GM23248 (cell line): ENCODE results near the gene DNAH9. TPM values are rescaled to one million over a fixed set of nuclear protein-coding genes. Genes with fewer than 3 reads are reported as not detected.
"Not testable (repeated sequence)": the region's sequence is repeated elsewhere in the genome, so short reads cannot be mapped to it uniquely, and the experiment has no call there.

Source experiments
- DNase-seq: peaks from one replicate; pipeline ENCODE4 v3.0.0-alpha.2; 2015
- H2AFZ ChIP-seq: fragments of 200-600 bp; sonication (generic); 2 replicates; pipeline ENCODE4 v1.6.1; 2016; ENCODE audit warnings: antibody characterized with exemption
- H3F3A ChIP-seq: fragments of 200-600 bp; sonication (generic); 2 replicates; pipeline ENCODE4 v1.6.1; 2016; ENCODE audit warnings: mild to moderate bottlenecking, antibody characterized with exemption, mixed run types; ENCODE audit not compliant: insufficient read depth
- H3K27ac ChIP-seq: fragments of 200-600 bp; sonication (generic); 2 replicates; pipeline ENCODE4 v1.5.1; 2016; ENCODE audit warnings: mild to moderate bottlenecking
- H3K27me3 ChIP-seq: fragments of 200-600 bp; sonication (generic); replicated peaks from 2 replicates; pipeline ENCODE4 v1.6.1; 2016; ENCODE audit warnings: mild to moderate bottlenecking; ENCODE audit not compliant: insufficient read depth
- H3K36me3 ChIP-seq: fragments of 200-600 bp; sonication (generic); 2 replicates; pipeline ENCODE4 v1.6.1; 2016; ENCODE audit warnings: low read depth, mild to moderate bottlenecking
- H3K4me1 ChIP-seq: fragments of 200-600 bp; sonication (generic); 2 replicates; pipeline ENCODE4 v1.6.1; 2016; ENCODE audit warnings: mild to moderate bottlenecking; ENCODE audit not compliant: insufficient read depth
- H3K4me2 ChIP-seq: fragments of 200-600 bp; sonication (generic); one replicate; pipeline ENCODE4 v1.6.1; 2016; ENCODE audit warnings: mild to moderate bottlenecking; ENCODE audit not compliant: unreplicated experiment
- H3K4me3 ChIP-seq: fragments of 200-600 bp; sonication (generic); 2 replicates; pipeline ENCODE4 v1.5.1; 2016; ENCODE audit warnings: mild to moderate bottlenecking
- H3K79me2 ChIP-seq: fragments of 200-600 bp; sonication (generic); 2 replicates; pipeline ENCODE4 v1.6.1; 2016; ENCODE audit warnings: mild to moderate bottlenecking; ENCODE audit not compliant: insufficient read depth
- H3K9ac ChIP-seq: fragments of 200-600 bp; sonication (generic); 2 replicates; pipeline ENCODE4 v1.6.1; 2016; ENCODE audit warnings: mild to moderate bottlenecking
- H3K9me2 ChIP-seq: fragments of 200-600 bp; sonication (generic); 2 replicates; pipeline ENCODE4 v1.6.1; 2016; ENCODE audit warnings: mixed run types, mild to moderate bottlenecking, moderate library complexity; ENCODE audit not compliant: insufficient read depth
- H3K9me3 ChIP-seq: fragments of 200-600 bp; sonication (generic); one replicate; pipeline ENCODE4 v1.6.1; 2017; ENCODE audit warnings: low read depth
- H4K20me1 ChIP-seq: fragments of 200-600 bp; sonication (generic); 2 replicates; pipeline ENCODE4 v1.6.0; 2016; ENCODE audit not compliant: insufficient read depth
- EZH2 ChIP-seq: fragments of 200-600 bp; sonication (generic); IDR thresholded peaks from 2 replicates; pipeline ENCODE4 v1.6.1; 2018; ENCODE audit warnings: antibody characterized with exemption, mild to moderate bottlenecking; ENCODE audit not compliant: insufficient read depth, poor library complexity, severe bottlenecking
- EZH2phosphoT487 ChIP-seq: fragments of 200-600 bp; sonication (generic); IDR thresholded peaks from 2 replicates; pipeline ENCODE4 v1.6.1; 2018; ENCODE audit warnings: antibody characterized with exemption, moderate library complexity, mild to moderate bottlenecking, low read depth; ENCODE audit not compliant: insufficient read depth
- WGBS, 2 experiments: methylation state at CpG; one replicate each; pipeline ENCODE4 v1.1.6; 2015 to 2017; ENCODE audit warnings: low lambda C conversion rate in 2 of 2, low coverage in 1 of 2; ENCODE audit errors: missing lambda C conversion rate in 2 of 2; 5-methylcytosine and 5-hydroxymethylcytosine counted together
- in situ Hi-C: fragments of 300-500 bp; cut with MboI; formaldehyde crosslinking; loops from 2 replicates; pipeline ENCODE4 v1.15.0; 2020
- polyA plus RNA-seq: library from polyadenylated mRNA; unstranded; fragments of >200 nt; fragmentation: Nextera tagmentation; extraction: Ambion mirVana; gene quantifications from 2 replicates; pipeline ENCODE4 v1.2.1, GENCODE V29; 2016
- total RNA-seq: library from RNA; depleted of rRNA; stranded (reverse); fragments of >200 nt; shearing (Covaris generic); gene quantifications from 2 replicates; pipeline ENCODE4 v1.2.3, GENCODE V29; 2014

The DNAH9 gene
- total and polyA plus RNA-seq, 2 experiments from 2014 or later: not detected

DNA sequence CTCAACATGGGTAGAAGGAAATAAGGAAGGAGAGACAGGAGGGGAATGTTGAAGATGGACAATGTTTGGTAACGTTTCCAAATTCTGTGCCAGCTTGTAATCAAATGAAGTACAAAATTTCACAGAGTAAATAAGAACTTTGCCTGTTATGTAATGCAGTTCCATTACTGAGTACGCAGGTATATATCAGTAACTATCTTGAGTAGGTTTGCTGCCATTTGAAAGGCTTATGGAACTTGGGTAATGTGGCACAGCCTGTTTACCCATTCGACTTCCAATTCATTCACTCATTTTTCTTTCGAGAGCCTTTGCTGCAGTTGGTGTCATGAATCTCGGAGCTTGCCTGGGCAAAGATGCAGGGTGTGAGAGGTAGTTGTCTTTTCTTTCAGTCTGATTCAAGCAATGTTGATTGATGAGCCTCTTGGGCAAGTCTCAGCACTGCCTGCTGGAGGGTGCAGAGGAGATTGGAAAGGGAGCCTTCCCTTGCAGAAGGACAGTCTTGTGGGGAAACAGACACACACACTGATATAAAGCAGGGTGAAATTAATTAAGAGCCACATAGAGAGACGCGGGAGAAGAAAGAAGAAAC, 345.6 kb downstream of the DNAH9 start:
- H3K4me3 ChIP-seq: no peak overlapping the region
- H3K79me2 ChIP-seq: no peaks in the 10 kb centered on the region
- no peak for TF ChIP-seq EZH2phosphoT487
- no peak for TF ChIP-seq EZH2
- H3K9ac ChIP-seq: no peak overlapping the region
- no peak for DNase-seq
- no peaks in the 10 kb centered on the region for H3K9me2 ChIP-seq
- in situ Hi-C loops: no loop called here
- no peak overlapping the region for H3K27ac ChIP-seq
- no peaks in the 10 kb centered on the region for H3K9me3 ChIP-seq
- no peaks in the 10 kb centered on the region for H4K20me1 ChIP-seq
- WGBS, 2 experiments: 65 to 69% methylated on average over 7 of the region's 7 CpGs
- no peak overlapping the region for H3K4me2 ChIP-seq
- H2AFZ ChIP-seq: no peak overlapping the region
- 0 out of 2 replicates have a peak, but pooled peaks cover 3% of the 10 kb centered on the region for H3K4me1 ChIP-seq
- H3F3A ChIP-seq: no peaks in the 10 kb centered on the region
- H3K27me3 ChIP-seq: no peaks in the 10 kb centered on the region
- no peaks in the 10 kb centered on the region for H3K36me3 ChIP-seq

DNA sequence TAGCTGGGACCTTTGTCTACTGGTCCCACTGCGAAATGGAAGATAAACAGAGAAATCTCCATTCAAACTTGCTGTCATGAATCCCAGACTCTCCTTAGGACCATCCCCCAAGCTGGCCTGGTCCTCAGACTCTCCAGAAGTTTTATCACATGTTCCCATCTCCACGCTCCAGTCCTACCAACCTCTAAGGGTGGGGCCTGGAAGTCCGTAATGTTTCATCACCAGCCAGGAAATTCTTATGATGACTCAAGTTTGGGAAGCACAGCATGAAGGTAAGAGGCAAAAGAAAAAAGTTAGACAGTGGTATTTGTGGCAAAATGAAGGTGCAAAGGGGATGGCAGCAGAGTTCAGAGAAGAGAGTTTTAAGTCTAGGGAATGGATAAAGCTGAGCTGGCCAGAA, 346.3 kb downstream of the DNAH9 start:
- in situ Hi-C loops: no loop called here
- no peak overlapping the region for H3K9ac ChIP-seq
- H3K9me2 ChIP-seq: no peaks in the 10 kb centered on the region
- H3K27me3 ChIP-seq: no peaks in the 10 kb centered on the region
- no peak overlapping the region for H3K4me3 ChIP-seq
- 0 out of 2 replicates have a peak, but pooled peaks cover 6% of the 10 kb centered on the region for H3K4me1 ChIP-seq
- H3K27ac ChIP-seq: no peak overlapping the region
- 34 to 37% methylated on average over 3 of the region's 3 CpGs for WGBS, 2 experiments
- no peaks in the 10 kb centered on the region for H3K36me3 ChIP-seq
- TF ChIP-seq EZH2 (no peak), EZH2phosphoT487 (no peak)
- DNase-seq: peak; percentile 9
- H3F3A ChIP-seq: no peaks in the 10 kb centered on the region
- no peak overlapping the region for H2AFZ ChIP-seq
- H3K79me2 ChIP-seq: no peaks in the 10 kb centered on the region
- H3K9me3 ChIP-seq: no peaks in the 10 kb centered on the region
- no peak overlapping the region for H3K4me2 ChIP-seq
- H4K20me1 ChIP-seq: no peaks in the 10 kb centered on the region

DNA sequence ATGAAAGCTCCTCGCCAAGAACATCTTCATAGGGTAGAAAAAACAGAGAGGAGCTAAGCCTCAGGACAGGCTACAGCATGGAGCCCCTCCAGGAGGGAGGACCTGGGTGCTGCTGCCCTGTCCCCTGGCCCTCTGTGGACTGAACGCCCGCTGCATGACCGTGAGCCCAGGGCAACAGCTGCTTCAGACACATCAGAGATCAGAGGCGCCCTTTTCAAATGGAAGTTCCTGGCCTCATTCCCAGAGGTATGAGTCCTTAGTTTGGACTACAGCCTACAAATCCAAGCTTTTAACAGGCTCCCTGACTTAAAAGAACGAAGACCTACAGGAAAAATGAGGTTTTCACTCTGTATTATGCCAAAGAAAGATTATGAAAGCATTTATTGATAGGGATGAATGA, 350.5 kb downstream of the DNAH9 start:
- Histone ChIP-seq H2AFZ (peak overlapping the region; percentile 39; the same call in 1 of the 2 replicates), H3K4me3 (peak overlapping the region; percentile 51; the same call in 1 of the 2 replicates), H3K9me3 (no peaks in the 10 kb centered on the region), H3K79me2 (no peaks in the 10 kb centered on the region), H3F3A (no peaks in the 10 kb centered on the region), H4K20me1 (no peaks in the 10 kb centered on the region), H3K36me3 (0 out of 2 replicates have a peak, but pooled peaks cover 2% of the 10 kb centered on the region), H3K4me2 (peak overlapping the region; percentile 78), H3K27me3 (no peaks in the 10 kb centered on the region), H3K27ac (no peak overlapping the region), H3K9ac (no peak overlapping the region), H3K9me2 (no peaks in the 10 kb centered on the region), H3K4me1 (0 out of 2 replicates have a peak, but pooled peaks cover 6% of the 10 kb centered on the region)
- in situ Hi-C loops: no loop called here
- TF ChIP-seq EZH2 (no peak), EZH2phosphoT487 (no peak)
- WGBS, 2 experiments: 32 to 40% methylated on average over 6 of the region's 6 CpGs
- peak; percentile 90 for DNase-seq

DNA sequence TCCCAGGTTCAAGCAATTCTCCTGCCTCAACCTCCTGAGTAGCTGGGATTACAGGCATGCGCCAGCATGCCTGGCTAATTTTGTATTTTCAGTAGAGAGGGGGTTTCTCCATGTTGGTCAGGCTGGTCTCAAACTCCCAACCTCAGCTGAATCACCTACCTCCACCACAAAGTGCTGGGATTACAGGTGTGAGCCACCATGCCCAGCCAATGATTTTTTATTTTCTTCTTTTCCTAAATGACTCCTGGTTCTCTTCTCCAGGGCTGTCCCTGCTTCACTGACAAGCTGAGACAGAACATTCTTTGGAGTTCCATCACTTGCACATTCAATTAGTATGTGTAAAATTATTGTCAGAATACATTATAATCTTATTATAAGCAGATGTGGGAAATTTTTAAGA, 351.3 kb downstream of the DNAH9 start:
- H3K27me3 ChIP-seq, H3K36me3 ChIP-seq, in situ Hi-C loops, H3K9ac ChIP-seq, H3K4me3 ChIP-seq, H3K4me1 ChIP-seq, DNase-seq, H3F3A ChIP-seq, H3K79me2 ChIP-seq, H3K9me3 ChIP-seq, H3K4me2 ChIP-seq, H4K20me1 ChIP-seq, H3K9me2 ChIP-seq, H3K27ac ChIP-seq, H2AFZ ChIP-seq: not testable (repeated sequence)
- WGBS, 2 experiments: 29 to 38% methylated on average over 1 of the region's 1 CpG
